NCI-H2107 treated with DMSO at 0.1 percent for 48 hours (cell line): ENCODE data around the gene RBM4B.

Experiments used
- DNase-seq: peaks from one replicate; lab custom pipeline; 2025; ENCODE audit not compliant: unreplicated experiment; lab: John Stamatoyannopoulos, UW

Gene RBM4B

DNA sequence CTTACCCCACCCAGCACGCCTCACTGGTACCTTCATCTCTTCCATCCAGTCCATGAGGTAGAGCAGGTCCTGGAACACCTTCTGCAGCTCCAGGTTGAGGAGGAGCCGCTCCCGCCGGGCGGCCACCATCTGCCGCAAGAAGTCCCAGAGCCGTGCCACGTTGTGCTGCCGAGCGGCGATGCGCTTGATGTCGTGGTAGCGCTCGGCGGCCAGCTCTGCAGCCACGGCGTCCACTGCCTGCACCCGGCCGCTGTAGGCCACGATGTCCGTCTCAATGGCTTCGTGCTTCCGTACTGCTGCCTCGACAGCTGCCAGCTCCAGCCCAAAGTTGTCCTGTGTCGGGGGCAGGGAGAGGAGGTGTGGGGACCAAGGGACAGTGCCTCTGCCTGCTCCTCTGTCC, 29.8 kb upstream of the RBM4B start:
- no peak for DNase-seq

- no peak for DNase-seq
Observed at GRCh38 chr11:66706989-66707388, 29.3 kb upstream of the RBM4B start.

- DNase-seq: no peak
Observed at GRCh38 chr11:66705587-66706335, 28.1 kb upstream of the RBM4B start.

GRCh38 chr11:66704659-66705360, 27.1 kb upstream of the RBM4B start:
- no peak for DNase-seq

DNA sequence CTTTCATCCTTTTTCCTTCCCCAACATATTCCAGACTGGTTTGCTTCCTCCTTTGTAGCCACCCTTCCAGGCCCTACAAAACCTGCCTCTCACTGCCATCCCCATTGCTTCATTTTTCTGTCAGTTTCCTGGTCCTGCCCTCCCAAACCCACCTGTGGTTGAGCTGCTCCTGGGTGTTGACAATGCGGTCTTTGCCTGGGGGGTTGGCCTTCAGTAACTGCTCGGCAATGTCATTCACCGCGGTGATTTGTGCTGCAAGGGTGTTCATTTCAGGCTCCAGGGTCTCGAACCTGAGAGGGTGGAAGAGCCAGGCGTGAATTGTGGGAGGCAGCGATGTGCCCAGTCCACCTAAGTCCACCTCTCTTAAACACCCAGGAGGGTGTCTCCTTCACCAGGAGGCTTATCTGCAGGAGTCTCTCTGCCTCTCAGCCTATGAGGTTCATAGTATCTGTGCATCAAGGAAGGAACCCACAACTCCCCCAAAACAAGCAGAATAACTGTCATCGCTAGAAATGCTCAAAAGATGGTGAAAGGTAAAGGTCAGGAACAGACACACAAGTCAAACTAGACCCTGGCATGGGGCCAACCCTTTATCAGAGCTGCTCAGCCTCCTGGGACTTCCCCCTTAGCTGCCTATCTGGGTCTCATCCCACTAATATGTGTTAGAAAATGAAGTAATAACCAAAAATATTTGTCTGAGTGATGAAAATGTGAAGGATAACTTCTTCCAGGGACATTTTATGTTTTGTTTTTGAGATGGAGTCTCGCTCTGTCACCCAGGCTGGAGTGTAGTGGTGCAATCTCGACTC, 23.9 kb upstream of the RBM4B start:
- no peak for DNase-seq

DNA sequence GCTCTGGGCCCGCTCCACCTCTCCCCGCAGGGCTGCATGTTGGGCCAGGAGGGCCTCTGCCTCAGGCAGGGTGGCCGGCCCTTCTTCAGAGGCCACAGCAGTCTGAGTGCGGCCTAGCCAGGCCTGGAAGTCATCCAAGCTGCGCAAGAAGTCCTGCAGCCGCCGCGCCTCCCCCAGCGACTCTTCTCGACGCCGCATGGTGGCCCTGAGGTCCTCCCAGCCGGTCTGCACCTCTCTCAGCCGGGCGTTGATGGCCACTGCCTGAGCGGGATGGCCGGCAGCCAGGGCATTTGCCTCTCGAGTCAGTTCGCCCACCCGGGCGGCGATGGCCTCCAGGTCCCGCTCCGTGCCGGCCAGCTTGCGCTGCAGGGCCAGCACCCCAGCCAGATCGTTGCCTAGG, 23.1 kb upstream of the RBM4B start:
- no peak for DNase-seq

GRCh38 chr11:66700337-66700736, 22.6 kb upstream of the RBM4B start:
- no peak for DNase-seq

DNA sequence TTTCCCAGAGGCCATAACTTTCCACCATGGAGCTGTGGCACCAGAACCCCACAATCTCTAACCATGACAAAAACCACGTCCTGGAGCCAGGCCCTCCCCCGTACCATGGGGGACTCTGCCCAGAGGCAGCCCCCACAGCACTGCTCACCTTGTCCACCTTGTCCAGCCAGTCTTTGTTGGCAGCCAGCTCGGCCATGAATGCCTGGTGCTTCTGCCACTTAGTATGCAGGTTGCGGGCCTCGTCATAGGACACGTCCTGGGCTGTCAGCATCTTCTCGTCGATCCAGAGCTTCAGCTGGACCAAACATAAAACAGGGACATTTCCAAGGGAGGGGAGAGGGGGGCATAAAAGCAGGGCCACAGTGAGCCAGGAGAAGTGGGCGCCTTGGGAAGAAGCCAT, 20.8 kb upstream of the RBM4B start:
- DNase-seq: no peak

DNA sequence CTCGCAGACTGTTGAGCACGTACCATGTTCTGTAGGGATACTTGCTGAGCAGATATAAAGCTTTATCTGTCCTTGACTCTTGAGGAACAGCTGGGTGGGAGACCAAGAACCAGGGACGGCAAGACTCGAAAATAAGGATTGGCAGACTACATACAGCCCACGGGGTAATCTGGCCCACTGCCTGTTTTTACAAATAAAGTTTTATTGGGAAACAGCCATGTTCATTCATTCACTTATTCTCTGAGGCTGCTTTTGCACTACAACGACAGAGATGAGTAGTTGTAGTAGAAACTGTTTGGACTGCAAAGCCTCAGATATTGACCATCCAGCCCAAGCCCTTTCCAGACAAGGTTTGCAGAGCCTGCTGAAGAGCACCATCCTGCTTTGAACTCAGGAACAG, 20.3 kb upstream of the RBM4B start:
- no peak for DNase-seq

GRCh38 chr11:66696146-66696545, 18.5 kb upstream of the RBM4B start:
- no peak for DNase-seq

- DNase-seq: peak; percentile 82
Observed at GRCh38 chr11:66694732-66695207, 17.1 kb upstream of the RBM4B start.

GRCh38 chr11:66694056-66694410, 16.3 kb upstream of the RBM4B start:
- no peak for DNase-seq

- DNase-seq: no peak
Observed at GRCh38 chr11:66693356-66694055, 15.8 kb upstream of the RBM4B start.

DNA sequence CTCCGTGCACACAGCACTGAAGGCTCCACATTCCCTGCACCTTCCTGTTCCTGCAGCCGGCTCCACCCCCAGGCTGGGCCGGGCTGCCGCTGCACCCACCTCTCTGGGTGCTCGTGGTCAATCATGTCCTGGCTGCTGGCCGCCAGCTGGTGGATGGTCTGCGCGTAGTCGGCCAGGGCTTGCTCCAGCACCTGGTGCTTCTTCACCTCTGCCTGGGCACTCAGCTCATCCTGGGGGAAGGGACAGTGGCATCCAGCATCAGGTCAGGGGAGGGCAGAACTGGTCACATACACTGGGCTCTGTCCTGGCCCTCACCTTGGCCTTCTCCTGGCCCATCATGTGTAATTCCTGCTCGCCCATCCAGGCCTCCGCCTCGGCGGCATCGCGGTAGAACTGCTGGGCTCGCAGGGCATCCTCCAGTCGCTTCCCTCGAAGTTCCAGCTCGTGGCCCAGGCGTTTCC, 15.2 kb upstream of the RBM4B start:
- no peak for DNase-seq

- DNase-seq: no peak
Observed at GRCh38 chr11:66692446-66692845, 14.8 kb upstream of the RBM4B start.

- no peak for DNase-seq
Observed at GRCh38 chr11:66691311-66691980, 13.8 kb upstream of the RBM4B start.

DNA sequence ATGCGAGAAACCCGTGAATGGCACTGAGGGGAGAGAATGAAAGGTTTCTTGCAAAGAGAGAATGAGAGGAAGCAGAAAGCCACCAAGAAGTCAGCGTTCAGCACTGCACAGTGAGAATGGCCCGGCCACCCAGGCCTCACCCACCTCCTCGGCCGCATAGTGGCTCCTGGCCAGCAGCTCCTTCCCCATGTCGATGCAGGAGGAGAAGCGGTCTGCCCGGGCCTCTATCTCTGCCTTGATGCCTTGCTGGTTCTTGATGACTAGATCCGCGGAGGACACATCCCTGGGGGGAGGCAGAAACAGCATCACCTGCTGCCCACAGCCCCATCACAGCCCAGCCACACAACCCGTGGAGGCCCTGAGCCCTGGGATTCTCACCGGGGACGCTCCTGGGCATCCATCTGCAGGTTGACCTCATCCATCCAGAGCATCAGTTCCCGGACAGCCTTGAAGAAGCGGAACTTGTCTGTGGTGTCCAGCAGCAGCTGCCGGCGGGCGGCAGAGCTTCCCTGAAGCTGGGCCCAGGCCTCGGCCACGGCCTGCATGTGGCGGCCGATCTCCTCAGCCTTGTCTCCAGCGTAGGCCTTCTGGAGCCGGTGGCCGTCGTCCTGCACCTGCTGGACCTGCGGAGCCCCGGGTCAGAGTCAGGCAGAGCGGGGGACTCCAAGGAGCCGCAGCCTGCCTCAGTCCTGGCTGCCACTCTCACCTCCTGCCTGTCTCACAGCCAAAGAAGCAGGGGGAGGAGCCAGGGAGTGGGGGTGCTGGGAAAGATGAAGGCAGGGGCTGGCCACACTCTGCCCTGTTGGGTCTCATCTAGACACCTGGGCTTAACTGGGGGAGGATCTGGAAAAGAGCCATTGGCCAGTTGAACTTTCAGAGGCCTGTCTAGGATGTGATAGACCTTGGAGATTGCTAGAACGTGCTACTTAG, 12.2 kb upstream of the RBM4B start:
- DNase-seq: no peak

DNA sequence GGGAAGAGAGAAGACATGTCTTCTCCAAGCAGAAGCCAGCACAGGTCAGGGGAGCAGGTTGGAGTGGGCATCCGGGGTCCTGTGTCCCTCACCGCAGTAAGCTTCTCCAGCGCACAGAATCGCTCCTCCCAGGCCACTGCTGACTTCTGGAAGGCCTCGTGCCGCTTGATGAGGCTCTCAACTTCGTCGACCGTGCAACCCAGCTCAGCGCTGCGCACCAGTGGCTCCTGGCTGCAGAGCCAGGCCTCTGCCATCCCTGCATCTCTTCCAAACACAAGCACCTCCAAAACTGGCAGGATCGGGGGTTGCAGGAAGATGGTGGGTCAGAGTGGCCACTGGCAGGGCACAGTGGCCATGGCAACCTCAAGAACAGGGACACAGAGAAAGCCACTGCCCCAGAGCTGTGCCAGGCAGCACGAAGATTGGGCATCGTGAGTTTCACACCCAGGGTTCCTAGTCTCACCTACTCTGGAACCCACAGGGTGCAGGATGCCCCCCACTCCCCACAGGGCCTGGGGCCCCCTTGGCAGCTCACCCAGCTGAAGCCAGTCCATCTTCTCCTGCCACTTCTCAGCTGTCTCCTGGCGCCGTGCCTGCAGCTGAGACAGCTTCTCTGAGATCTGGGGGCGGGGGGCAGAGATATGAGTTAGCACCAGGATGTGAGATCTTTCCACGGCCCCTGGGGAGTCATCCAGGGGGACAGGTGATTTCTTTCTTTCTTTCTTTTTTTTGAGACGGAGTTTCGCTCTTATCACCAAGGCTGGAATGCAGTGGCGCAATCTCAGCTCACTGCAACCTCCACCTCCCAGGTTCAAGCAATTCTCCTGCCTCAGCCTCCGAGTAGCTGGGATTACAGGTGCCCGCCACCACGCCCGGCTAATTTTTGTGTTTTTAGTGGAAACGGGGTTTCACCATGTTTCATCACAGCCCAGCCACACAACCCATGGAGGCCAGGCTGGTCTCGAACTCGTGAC, 11.2 kb upstream of the RBM4B start:
- no peak for DNase-seq
